ENCODE results near the gene RBFOX2.

The RBFOX2 gene

DNA sequence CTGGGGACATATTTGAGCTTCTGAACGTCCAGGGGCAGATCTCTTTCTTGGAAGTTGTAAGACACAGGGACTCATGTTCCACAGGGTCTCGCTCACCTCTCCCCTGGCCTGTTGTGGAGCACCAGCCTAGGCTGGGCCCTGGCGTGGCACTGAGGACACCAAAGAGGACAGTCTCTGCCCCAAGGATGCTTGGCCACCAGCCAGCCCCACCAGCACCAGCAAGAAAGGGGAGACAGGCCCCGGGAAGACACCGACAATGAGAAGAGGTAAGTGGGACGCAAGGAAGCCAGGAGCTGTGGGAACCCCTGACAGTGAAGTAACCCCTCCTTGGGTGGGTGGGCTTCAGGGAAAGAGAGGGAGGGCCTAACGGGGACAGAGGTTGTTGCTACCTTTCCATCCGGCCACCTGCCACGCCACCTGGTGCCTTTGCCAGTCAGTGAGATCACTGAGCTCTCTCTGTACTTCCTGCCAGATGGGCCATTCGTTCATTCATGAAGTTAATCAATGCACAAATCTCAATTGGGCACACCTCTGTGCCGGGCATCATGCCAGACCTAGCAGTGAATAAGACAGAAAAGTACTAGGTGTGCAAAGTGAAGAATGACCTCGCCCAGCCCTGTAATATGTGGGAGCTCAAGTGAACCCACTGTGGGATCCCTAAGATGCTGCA, 299.9 kb downstream of the RBFOX2 start:
- TF ChIP-seq, protein P1, sequence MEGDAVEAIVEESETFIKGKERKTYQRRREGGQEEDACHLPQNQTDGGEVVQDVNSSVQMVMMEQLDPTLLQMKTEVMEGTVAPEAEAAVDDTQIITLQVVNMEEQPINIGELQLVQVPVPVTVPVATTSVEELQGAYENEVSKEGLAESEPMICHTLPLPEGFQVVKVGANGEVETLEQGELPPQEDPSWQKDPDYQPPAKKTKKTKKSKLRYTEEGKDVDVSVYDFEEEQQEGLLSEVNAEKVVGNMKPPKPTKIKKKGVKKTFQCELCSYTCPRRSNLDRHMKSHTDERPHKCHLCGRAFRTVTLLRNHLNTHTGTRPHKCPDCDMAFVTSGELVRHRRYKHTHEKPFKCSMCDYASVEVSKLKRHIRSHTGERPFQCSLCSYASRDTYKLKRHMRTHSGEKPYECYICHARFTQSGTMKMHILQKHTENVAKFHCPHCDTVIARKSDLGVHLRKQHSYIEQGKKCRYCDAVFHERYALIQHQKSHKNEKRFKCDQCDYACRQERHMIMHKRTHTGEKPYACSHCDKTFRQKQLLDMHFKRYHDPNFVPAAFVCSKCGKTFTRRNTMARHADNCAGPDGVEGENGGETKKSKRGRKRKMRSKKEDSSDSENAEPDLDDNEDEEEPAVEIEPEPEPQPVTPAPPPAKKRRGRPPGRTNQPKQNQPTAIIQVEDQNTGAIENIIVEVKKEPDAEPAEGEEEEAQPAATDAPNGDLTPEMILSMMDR (IDR thresholded peaks at IDR 0.05; ENCODE audit: borderline replicate concordance, insufficient read depth, low read depth, low read length), result no peak
- H3K4me3 ChIP-seq (ENCODE audit: low read depth, low read length), result no peak overlapping the region

DNA sequence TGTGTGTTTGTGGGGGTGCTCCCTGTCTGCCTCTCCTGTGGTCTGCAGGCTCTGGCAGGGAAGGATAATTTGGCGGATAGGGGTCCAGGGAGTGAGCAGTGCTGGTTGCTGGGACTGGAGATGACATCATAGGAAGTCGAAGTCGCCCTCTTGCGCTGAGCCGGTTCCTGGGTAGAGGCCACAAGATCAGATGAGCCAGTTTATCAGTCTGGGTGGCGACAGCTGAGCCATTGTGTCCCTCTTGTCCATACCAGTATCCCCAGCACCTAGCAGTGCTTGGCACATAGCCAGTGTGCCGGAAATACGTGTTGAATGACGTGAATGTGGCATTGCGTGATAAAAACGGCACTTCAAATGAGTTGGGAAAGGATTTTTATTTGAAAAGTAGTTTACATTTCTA, 301.2 kb downstream of the RBFOX2 start:
- TF ChIP-seq, protein P1 (IDR thresholded peaks at IDR 0.05; ENCODE audit: borderline replicate concordance, insufficient read depth, low read depth, low read length), result no peak
- H3K4me3 ChIP-seq (ENCODE audit: low read depth, low read length), result no peak overlapping the region

DNA sequence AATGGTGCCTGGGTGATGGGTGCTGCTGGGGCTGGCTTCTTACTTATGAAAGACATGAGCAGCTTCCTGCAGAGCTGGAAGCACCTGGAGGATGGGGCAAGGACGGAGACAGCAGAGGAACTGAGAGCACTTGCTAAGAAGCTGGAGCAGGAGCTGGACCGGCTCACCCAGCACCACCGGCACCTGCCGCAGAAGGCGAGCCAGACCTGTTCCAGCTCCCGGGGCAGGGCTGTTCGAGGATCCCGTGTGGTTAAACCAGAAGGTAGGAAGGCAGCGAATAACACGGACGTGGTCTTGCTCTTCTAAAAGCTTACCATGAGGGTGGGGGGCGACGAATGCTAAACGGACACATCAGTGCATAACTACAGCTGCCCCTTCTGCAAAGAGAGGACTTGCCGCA, 301.7 kb downstream of the RBFOX2 start:
- TF ChIP-seq, protein P1 (IDR thresholded peaks at IDR 0.05; ENCODE audit: borderline replicate concordance, insufficient read depth, low read depth, low read length), result no peak
- no peak overlapping the region for H3K4me3 ChIP-seq (ENCODE audit: low read depth, low read length)

DNA sequence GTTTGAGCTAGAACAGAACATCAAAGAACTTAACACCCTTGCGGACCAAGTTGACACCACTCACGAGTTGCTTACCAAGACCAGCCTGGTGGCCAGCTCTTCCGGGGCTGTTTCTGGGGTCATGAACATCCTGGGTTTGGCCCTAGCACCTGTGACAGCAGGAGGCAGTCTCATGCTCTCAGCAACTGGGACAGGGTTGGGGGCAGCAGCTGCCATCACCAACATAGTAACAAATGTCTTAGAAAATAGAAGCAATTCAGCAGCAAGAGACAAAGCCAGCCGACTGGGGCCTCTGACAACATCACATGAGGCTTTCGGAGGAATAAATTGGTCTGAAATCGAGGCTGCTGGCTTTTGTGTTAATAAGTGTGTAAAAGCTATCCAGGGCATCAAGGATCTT, 302.2 kb downstream of the RBFOX2 start:
- TF ChIP-seq, protein P1 (IDR thresholded peaks at IDR 0.05; ENCODE audit: borderline replicate concordance, insufficient read depth, low read depth, low read length), result no peak
- H3K4me3 ChIP-seq (ENCODE audit: low read depth, low read length), result no peak overlapping the region

DNA sequence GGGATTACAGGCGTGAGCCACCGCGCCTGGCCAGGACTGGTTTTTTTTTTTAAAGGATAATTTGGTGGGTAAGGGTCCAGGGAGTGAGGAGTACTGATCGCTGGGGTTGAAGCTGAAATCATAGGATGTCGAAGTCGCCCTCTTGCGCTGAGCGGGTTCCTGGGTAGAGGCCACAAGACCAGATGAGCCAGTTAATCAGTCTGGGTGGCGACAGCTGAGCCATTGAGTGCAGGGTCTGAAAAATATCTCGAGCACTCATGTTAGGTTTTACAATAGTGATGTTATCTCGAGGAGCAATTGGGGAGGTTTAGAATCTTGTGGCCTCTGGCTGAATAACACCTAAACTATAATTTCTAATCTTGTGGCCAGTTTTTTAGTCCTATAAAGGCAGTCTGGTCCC, 303.1 kb downstream of the RBFOX2 start:
- H3K4me3 ChIP-seq (ENCODE audit: low read depth, low read length), result no peak overlapping the region
- TF ChIP-seq, protein P1 (IDR thresholded peaks at IDR 0.05; ENCODE audit: borderline replicate concordance, insufficient read depth, low read depth, low read length), result no peak

DNA sequence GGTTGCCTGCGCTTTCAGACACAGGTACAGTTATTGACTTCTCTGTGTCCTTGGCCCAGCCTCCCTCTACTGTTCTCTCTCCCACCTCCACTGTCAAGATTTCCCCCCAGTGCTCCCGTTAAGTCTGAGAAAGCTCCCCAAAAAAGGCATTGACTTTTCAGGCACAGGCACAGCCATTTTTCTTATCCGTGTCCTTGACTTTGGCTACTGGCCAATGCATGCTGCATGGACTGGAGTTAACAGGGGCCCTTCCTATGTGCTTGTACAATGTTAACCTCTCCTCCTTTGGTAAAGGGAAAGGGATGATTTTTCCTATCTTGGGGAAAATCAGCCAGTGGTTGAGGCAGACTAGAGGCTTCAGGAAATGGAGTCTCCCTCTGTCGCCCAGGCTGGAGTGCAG, 306.7 kb downstream of the RBFOX2 start:
- TF ChIP-seq, protein P1 (IDR thresholded peaks at IDR 0.05; ENCODE audit: borderline replicate concordance, insufficient read depth, low read depth, low read length), result no peak
- H3K4me3 ChIP-seq (ENCODE audit: low read depth, low read length), result no peak overlapping the region

DNA sequence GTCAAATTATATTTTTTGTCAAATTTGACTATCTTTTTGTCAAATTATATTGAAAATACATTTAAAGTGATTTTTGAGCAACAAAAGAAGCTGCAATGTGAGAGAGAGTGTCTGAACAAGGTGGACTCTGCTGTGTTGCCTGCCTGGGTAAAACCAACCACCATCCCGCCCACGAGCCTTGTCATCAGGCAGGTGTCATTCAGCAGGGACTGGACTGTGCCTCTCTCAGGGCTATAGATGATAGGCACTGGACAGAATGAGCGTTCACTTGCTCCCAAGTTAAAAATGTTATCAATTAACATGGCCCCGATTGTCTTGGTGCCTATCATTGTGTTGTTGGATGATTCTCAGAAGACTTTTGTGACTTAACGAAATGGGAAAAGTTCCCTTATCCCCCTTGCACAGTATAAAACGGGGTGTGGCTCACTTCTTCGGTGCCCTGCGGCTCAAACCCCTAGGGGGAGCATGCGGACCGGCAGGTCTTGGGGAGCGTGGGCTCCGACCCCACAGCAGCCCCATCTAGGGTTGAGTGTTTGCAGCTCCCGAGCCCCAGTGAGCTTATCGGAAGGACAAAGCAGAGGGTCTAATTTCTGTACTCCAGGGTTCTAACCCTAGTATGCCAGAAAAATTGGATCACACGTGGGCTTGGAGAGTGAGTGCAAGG, 309.3 kb downstream of the RBFOX2 start:
- H3K4me3 ChIP-seq (ENCODE audit: low read depth, low read length), result no peak overlapping the region
- TF ChIP-seq, protein P1 (IDR thresholded peaks at IDR 0.05; ENCODE audit: borderline replicate concordance, insufficient read depth, low read depth, low read length), result peak; percentile 42; the same call in 1 of the 2 replicates

Measured in GM12875 (cell line).